Neural progenitor cell (in vitro differentiated cells): ENCODE results near the gene ZNF483.

Source experiments
- CTCF ChIP-seq: fragments of 200-600 bp; sonication (generic); IDR thresholded peaks from 2 replicates; pipeline ENCODE4 v1.5.1; 2017; ENCODE audit warnings: antibody characterized with exemption, mild to moderate bottlenecking
- EZH2 ChIP-seq: fragments of 200-600 bp; sonication (generic); IDR thresholded peaks from 2 replicates; pipeline ENCODE4 v1.6.1; 2017; ENCODE audit warnings: antibody characterized with exemption, mild to moderate bottlenecking, moderate library complexity

- TF ChIP-seq EZH2 (no peak), CTCF (no peak)
These were observed 8.9 kb upstream of the ZNF483 start for GRCh38 chr9:111516061-111516465.
